PC-3 (cell line): ENCODE measurements around the gene RAP1B. TPM values are rescaled to one million over a fixed set of nuclear protein-coding genes. Genes with fewer than 3 reads are reported as not detected.

Source experiments
- ATAC-seq: fragments of 200-7000 bp; cut with Tn5 transposase; 2 replicates; pipeline ENCODE4 v1.9.1; 2020; ENCODE audit warnings: mild to moderate bottlenecking, moderate library complexity
- BruUV-seq: library from RNA; stranded (reverse); fragments of 400-500 nt; replicated peaks from 2 replicates; lab custom pipeline; 2021; lab: Mats Ljungman, UMichigan
- CTCF ChIA-PET: fragments of 300-600 bp; sonication (Branson Sonifier 250); formaldehyde crosslinking; loops from one replicate; lab custom pipeline; 2022; ENCODE audit warnings: antibody characterized with exemption; lab: Charles Lee
- POLR2A ChIA-PET: fragments of 300-600 bp; sonication (Branson Sonifier 250); formaldehyde crosslinking; loops from one replicate; lab custom pipeline; 2022; ENCODE audit warnings: antibody characterized with exemption; ENCODE audit not compliant: unreplicated experiment; lab: Charles Lee
- DNase-seq: peaks from one replicate; pipeline ENCODE4 v3.0.0-alpha.2; 2015
- H2AFZ ChIP-seq: fragments of 300-600 bp; sonication (generic); 2 replicates; pipeline ENCODE4 v1.6.0; 2016; ENCODE audit warnings: antibody characterized with exemption, low read length
- H3F3A ChIP-seq: fragments of 300-600 bp; sonication (generic); one replicate; pipeline ENCODE4 v1.6.0; 2017; ENCODE audit warnings: antibody characterized with exemption, low read length, control low read depth, mild to moderate bottlenecking; ENCODE audit not compliant: unreplicated experiment
- H3K27ac ChIP-seq: fragments of 300-600 bp; sonication (generic); 2 replicates; pipeline ENCODE4 v1.5.1; 2016; ENCODE audit warnings: mild to moderate bottlenecking, low read length
- H3K27me3 ChIP-seq: fragments of 300-600 bp; sonication (generic); 2 replicates; pipeline ENCODE4 v1.6.1; 2016; ENCODE audit warnings: low read length, mixed read lengths
- H3K36me3 ChIP-seq: fragments of 300-600 bp; sonication (generic); 2 replicates; pipeline ENCODE4 v1.6.1; 2016; ENCODE audit warnings: low read depth, mixed run types, low read length, mixed read lengths
- H3K4me1 ChIP-seq: fragments of 300-600 bp; sonication (generic); 2 replicates; pipeline ENCODE4 v1.5.1; 2016; ENCODE audit warnings: low read length; ENCODE audit not compliant: insufficient read depth
- H3K4me2 ChIP-seq: fragments of 300-600 bp; sonication (generic); 2 replicates; pipeline ENCODE4 v1.6.0; 2016; ENCODE audit warnings: low read length
- H3K4me3 ChIP-seq: fragments of 300-600 bp; sonication (generic); 2 replicates; pipeline ENCODE4 v1.5.1; 2016; ENCODE audit warnings: mild to moderate bottlenecking, low read length, mixed read lengths
- H3K79me2 ChIP-seq: fragments of 300-600 bp; sonication (generic); 2 replicates; pipeline ENCODE4 v1.6.1; 2017; ENCODE audit warnings: low read length, mixed read lengths
- H3K9ac ChIP-seq: fragments of 300-600 bp; sonication (generic); 2 replicates; pipeline ENCODE4 v1.6.0; 2016; ENCODE audit warnings: mild to moderate bottlenecking, low read length
- H3K9me2 ChIP-seq: fragments of 300-600 bp; sonication (generic); replicated peaks from 2 replicates; pipeline ENCODE4 v1.6.1; 2016; ENCODE audit warnings: mixed run types, low read length, mixed read lengths
- H3K9me3 ChIP-seq: fragments of 300-600 bp; sonication (generic); 2 replicates; pipeline ENCODE4 v1.6.1; 2016; ENCODE audit warnings: low read length, mixed read lengths
- H4K20me1 ChIP-seq: fragments of 300-600 bp; sonication (generic); 2 replicates; pipeline ENCODE4 v1.6.1; 2016; ENCODE audit warnings: low read length, mixed read lengths
- CTCF ChIP-seq: fragments of 300-600 bp; sonication (generic); conservative IDR thresholded peaks from 2 replicates; pipeline ENCODE4 v1.5.1; 2017; ENCODE audit warnings: antibody characterized with exemption, low read depth, mild to moderate bottlenecking, low read length
- EZH2 ChIP-seq: fragments of 300-600 bp; sonication (generic); IDR thresholded peaks from one replicate; pipeline ENCODE4 v1.6.1; 2017; ENCODE audit warnings: antibody characterized with exemption, mild to moderate bottlenecking, low read length; ENCODE audit not compliant: unreplicated experiment
- EZH2phosphoT487 ChIP-seq: fragments of 300-600 bp; sonication (generic); IDR thresholded peaks from 2 replicates; pipeline ENCODE4 v1.6.1; 2018; ENCODE audit warnings: mild to moderate bottlenecking, antibody characterized with exemption, low read length, borderline replicate concordance
- intact Hi-C: fragments of 100-400 bp; cut with micrococcal nuclease; formaldehyde crosslinking; loops from 2 replicates; pipeline ENCODE4 v1.9.0; 2023
- total RNA-seq: library from RNA; depleted of rRNA; stranded (reverse); fragments of >200 nt; gene quantifications from 2 replicates; pipeline ENCODE4 v1.2.3, GENCODE V29; 2014

The RAP1B gene
- total RNA-seq, 1 experiment from 2014 or later, result 98.0 TPM

- BruUV-seq, result no TSS peak
- Histone ChIP-seq H3K79me2 (peaks cover 98% of the 10 kb centered on the region), H3K9me2 (no peaks in the 10 kb centered on the region), H3K9ac (no peak overlapping the region), H2AFZ (no peak overlapping the region), H3K9me3 (no peaks in the 10 kb centered on the region), H4K20me1 (peaks cover 22% of the 10 kb centered on the region), H3K4me1 (peaks cover 12% of the 10 kb centered on the region; the same call in 1 of the 2 replicates), H3F3A (no peaks in the 10 kb centered on the region), H3K27me3 (no peaks in the 10 kb centered on the region), H3K4me2 (no peak overlapping the region), H3K27ac (no peak overlapping the region), H3K4me3 (no peak overlapping the region), H3K36me3 (peaks cover 16% of the 10 kb centered on the region; the same call in 1 of the 2 replicates)
- DNase-seq (no peak), ATAC-seq (no peak)
- no peak for TF ChIP-seq EZH2phosphoT487
- no peak for TF ChIP-seq EZH2
- TF ChIP-seq CTCF, result no peak
- POLR2A ChIA-PET, result no interaction called here
- CTCF ChIA-PET, result no interaction called here
- intact Hi-C loops, result no loop called here
Observed at GRCh38 chr12:68628698-68629097, 18.0 kb downstream of the RAP1B start.

- no peaks in the 10 kb centered on the region for H3K27me3 ChIP-seq
- intact Hi-C loops, result no loop called here
- DNase-seq, result peak; percentile 8
- H3K4me1 ChIP-seq, result peaks cover 12% of the 10 kb centered on the region; the same call in 1 of the 2 replicates
- ChIA-PET POLR2A (no interaction called here), CTCF (no interaction called here)
- no peaks in the 10 kb centered on the region for H3K9me3 ChIP-seq
- H4K20me1 ChIP-seq, result peaks cover 22% of the 10 kb centered on the region
- H3K4me3 ChIP-seq, result no peak overlapping the region
- ATAC-seq, result no peak; the same call in 1 of the 2 replicates
- no TSS peak for BruUV-seq
- H3F3A ChIP-seq, result no peaks in the 10 kb centered on the region
- TF ChIP-seq CTCF (no peak), EZH2 (no peak), EZH2phosphoT487 (no peak)
- peaks cover 16% of the 10 kb centered on the region; the same call in 1 of the 2 replicates for H3K36me3 ChIP-seq
- H3K9me2 ChIP-seq, result no peaks in the 10 kb centered on the region
- no peak overlapping the region for H3K9ac ChIP-seq
- H2AFZ ChIP-seq, result no peak overlapping the region
- peaks cover 98% of the 10 kb centered on the region for H3K79me2 ChIP-seq
- H3K4me2 ChIP-seq, result no peak overlapping the region
- no peak overlapping the region for H3K27ac ChIP-seq
Observed at GRCh38 chr12:68630050-68630449, 19.4 kb downstream of the RAP1B start.

- H3K9me3 ChIP-seq, result no peaks in the 10 kb centered on the region
- no peak for DNase-seq
- intact Hi-C loops, result no loop called here
- ATAC-seq, result no peak
- no peak overlapping the region for H3K9ac ChIP-seq
- H2AFZ ChIP-seq, result no peak overlapping the region
- no TSS peak for BruUV-seq
- no peak overlapping the region for H3K4me3 ChIP-seq
- H3K27me3 ChIP-seq, result no peaks in the 10 kb centered on the region
- POLR2A ChIA-PET, result no interaction called here
- H3K9me2 ChIP-seq, result no peaks in the 10 kb centered on the region
- peaks cover 96% of the 10 kb centered on the region for H3K79me2 ChIP-seq
- peaks cover 16% of the 10 kb centered on the region; the same call in 1 of the 2 replicates for H3K36me3 ChIP-seq
- CTCF ChIA-PET, result no interaction called here
- no peak for TF ChIP-seq EZH2phosphoT487
- TF ChIP-seq EZH2, result no peak
- TF ChIP-seq CTCF, result no peak
- peaks cover 12% of the 10 kb centered on the region; the same call in 1 of the 2 replicates for H3K4me1 ChIP-seq
- no peaks in the 10 kb centered on the region for H3F3A ChIP-seq
- H3K4me2 ChIP-seq, result no peak overlapping the region
- H4K20me1 ChIP-seq, result peaks cover 22% of the 10 kb centered on the region
- no peak overlapping the region for H3K27ac ChIP-seq
Observed at GRCh38 chr12:68630598-68630997, 19.9 kb downstream of the RAP1B start.
